CD4-positive, alpha-beta T cell treated with Interleukin-15 for 1 hour (primary cell): ENCODE results near the gene VEZF1.
A peak's percentile ranks its signal among the peaks of the same experiment; 100 is the strongest.
"Not testable (repeated sequence)": the region's sequence is repeated elsewhere in the genome, so short reads cannot be mapped to it uniquely, and the experiment has no call there.

Source experiments
- DNase-seq: peaks from one replicate; pipeline ENCODE4 v3.0.0-alpha.2; 2020

VEZF1 gene

GRCh38 chr17:57971572-57971971, 16.5 kb downstream of the VEZF1 start:
- no peak for DNase-seq

- no peak for DNase-seq
Measured at GRCh38 chr17:57970710-57971109, 17.3 kb downstream of the VEZF1 start.

- no peak for DNase-seq
Measured at GRCh38 chr17:57968456-57968855, 19.6 kb downstream of the VEZF1 start.

- DNase-seq, result no peak
Measured at GRCh38 chr17:57966875-57967274, 21.2 kb downstream of the VEZF1 start.

GRCh38 chr17:57966246-57966645, 21.8 kb downstream of the VEZF1 start:
- DNase-seq, result no peak

- no peak for DNase-seq
Measured at GRCh38 chr17:57965521-57966160, 22.4 kb downstream of the VEZF1 start.

- no peak for DNase-seq
Measured at GRCh38 chr17:57963149-57963511, 24.9 kb downstream of the VEZF1 start.

GRCh38 chr17:57962279-57963148, 25.5 kb downstream of the VEZF1 start:
- DNase-seq, result no peak

GRCh38 chr17:57959929-57960328, 28.1 kb downstream of the VEZF1 start:
- no peak for DNase-seq

- not testable (repeated sequence) for DNase-seq
Measured at GRCh38 chr17:57958391-57958790, 29.7 kb downstream of the VEZF1 start.

GRCh38 chr17:57957886-57958285, 30.2 kb downstream of the VEZF1 start:
- DNase-seq, result no peak

- DNase-seq, result no peak
Measured at GRCh38 chr17:57957120-57957850, 30.8 kb downstream of the VEZF1 start.

GRCh38 chr17:57956291-57957119, 31.5 kb downstream of the VEZF1 start:
- peak; percentile 41 for DNase-seq

GRCh38 chr17:57955183-57955931, 32.7 kb downstream of the VEZF1 start, which contains the start of gene CUEDC1:
Gene CUEDC1, minus strand, starts transcription at chr17:57955412. Its CDS starts 69,848 bp downstream, at chr17:57885564.
- peak; percentile 63 for DNase-seq

GRCh38 chr17:57954397-57955182, 33.5 kb downstream of the VEZF1 start:
- DNase-seq, result no peak

GRCh38 chr17:57953705-57954396, 34.2 kb downstream of the VEZF1 start:
- no peak for DNase-seq

GRCh38 chr17:57953219-57953618, 34.8 kb downstream of the VEZF1 start:
- DNase-seq, result no peak

- DNase-seq, result no peak
Measured at GRCh38 chr17:57949649-57950048, 38.4 kb downstream of the VEZF1 start.

- peak; percentile 21 for DNase-seq
Measured at GRCh38 chr17:57948555-57949420, 39.3 kb downstream of the VEZF1 start.
